Sigmoid colon (tissue), 4 donors: Measurements from ENCODE around the gene OTUD1.

Source experiments
- CTCF ChIP-seq, 4 experiments: fragments of 450-650 bp in 3 of 4; fragments of 200-600 bp in 1 of 4; IDR thresholded peaks; one replicate each; pipeline ENCODE4 v1.5.1; 2016 to 2019; ENCODE audit warnings: antibody characterized with exemption in 4 of 4, mild to moderate bottlenecking in 3 of 4, moderate library complexity in 2 of 4
- EP300 ChIP-seq, 4 donors: sonication (generic); formaldehyde crosslinking; IDR thresholded peaks; one replicate each; pipeline ENCODE4 v1.6.1; 2017; ENCODE audit warnings: antibody characterized with exemption in 4 of 4
- POLR2A ChIP-seq, 2 donors: fragments of 450-650 bp; IDR thresholded peaks; one replicate each; pipeline ENCODE4 v1.6.1; 2016; ENCODE audit warnings: antibody characterized with exemption in 2 of 2, mild to moderate bottlenecking in 2 of 2, moderate library complexity in 2 of 2
- POLR2AphosphoS5 ChIP-seq, 4 donors: sonication (generic); formaldehyde crosslinking; IDR thresholded peaks; one replicate each; pipeline ENCODE4 v1.6.1; 2017; ENCODE audit warnings: antibody characterized with exemption in 4 of 4

GRCh38 chr10:23419201-23419600, 19.7 kb upstream of the OTUD1 start:
- TF ChIP-seq CTCF (IDR thresholded peaks at IDR 0.05) (no peak), POLR2A (IDR thresholded peaks at IDR 0.05) (no peak), POLR2AphosphoS5 (IDR thresholded peaks at IDR 0.05) (no peak), EP300 (IDR thresholded peaks at IDR 0.05) (no peak)
